Kidney (tissue), 14 donors: ENCODE results near the gene CEP85L. TPM values are rescaled to one million over a fixed set of nuclear protein-coding genes. Genes with fewer than 3 reads are reported as not detected.

Experiments
- DNase-seq, 5 donors: peaks; one replicate each; pipeline ENCODE4 v3.0.0-alpha.2; 2013 to 2020
- FAIRE-seq: peaks from 2 replicates; lab custom pipeline; 2012; peaks lifted over from hg19 to GRCh38; lab: Jason Lieb, UNC
- H3K27ac ChIP-seq, 2 donors: one replicate each; pipeline ENCODE4 v1.7.0; 2013; ENCODE audit warnings: low read depth in 2 of 2, low read length in 2 of 2, inconsistent platforms in 1 of 2
- H3K27me3 ChIP-seq: one replicate; pipeline ENCODE4 v1.7.1; 2013; ENCODE audit warnings: low read length, inconsistent platforms; ENCODE audit not compliant: control insufficient read depth, insufficient read depth
- H3K36me3 ChIP-seq, 3 donors: one replicate each; pipeline versions ENCODE4 v1.7.0 to v1.7.1; 2013; ENCODE audit warnings: low read length in 3 of 3, control low read depth in 1 of 3, inconsistent platforms in 1 of 3; ENCODE audit not compliant: insufficient read depth in 3 of 3, control insufficient read depth in 2 of 3
- H3K4me1 ChIP-seq, 3 donors: one replicate each; pipeline versions ENCODE4 v1.7.0 to v1.7.1; 2013; ENCODE audit warnings: low read length in 3 of 3, inconsistent platforms in 1 of 3, low read depth in 1 of 3; ENCODE audit not compliant: control insufficient read depth in 2 of 3, insufficient read depth in 2 of 3
- H3K4me3 ChIP-seq, 3 donors: one replicate each; pipeline versions ENCODE4 v1.7.0 to v1.8.1; 2013; ENCODE audit warnings: low read length in 3 of 3, control low read depth in 1 of 3, inconsistent platforms in 1 of 3
- H3K9ac ChIP-seq, 3 donors: one replicate each; pipeline versions ENCODE4 v1.7.0 to v1.7.1; 2013; ENCODE audit warnings: low read length in 3 of 3, control low read depth in 1 of 3, inconsistent platforms in 1 of 3
- H3K9me3 ChIP-seq, 3 donors: one replicate each; pipeline versions ENCODE4 v1.7.0 to v1.7.1; 2013; ENCODE audit warnings: low read length in 3 of 3, control low read depth in 1 of 3, inconsistent platforms in 1 of 3; ENCODE audit not compliant: control insufficient read depth in 2 of 3, insufficient read depth in 1 of 3
- intact Hi-C: fragments of 100-400 bp; cut with DNase I; formaldehyde crosslinking; loops from one replicate; pipeline ENCODE4 v1.11.1; 2022
- polyA plus RNA-seq: library from polyadenylated mRNA; stranded (reverse); fragments of 350-450 nt; fragmentation: Illumina TruSeq; extraction: RNeasy Lipid Tissue Mini Kit (QIAGEN cat#74804); gene quantifications from one replicate; pipeline ENCODE4 v1.2.3, GENCODE V29; 2014; ENCODE audit warnings: low read depth, low replicate concordance; ENCODE audit not compliant: insufficient read depth
- total RNA-seq: library from RNA; stranded (reverse); fragmentation: NEBNext Ultra II Directional; extraction: Animal tissue kit (Norgen Biotek cat#: 25700); gene quantifications from one replicate; pipeline ENCODE4 v1.2.1, GENCODE V29; 2021
- TF ChIP-seq, protein P1 (sequence below): IDR thresholded peaks from 3 replicates; pipeline ENCODE4 v1.5.1; 2012; ENCODE audit warnings: mild to moderate bottlenecking, moderate library complexity, borderline replicate concordance; ENCODE audit not compliant: insufficient read depth; ENCODE audit errors: extremely low read depth
- donor health status: control.
- donor health status: control.
- donor health status: control.
- donor health status: control.
- donor health status: control.
- donor health status: DM: yes; HTN: yes; CAD: no.
- donor health status: Normal renal cell carcinoma (clear cell type).

Gene CEP85L
- total and polyA plus RNA-seq, 2 donors from 2014 or later, result 0.84 to 12.9 TPM

DNA sequence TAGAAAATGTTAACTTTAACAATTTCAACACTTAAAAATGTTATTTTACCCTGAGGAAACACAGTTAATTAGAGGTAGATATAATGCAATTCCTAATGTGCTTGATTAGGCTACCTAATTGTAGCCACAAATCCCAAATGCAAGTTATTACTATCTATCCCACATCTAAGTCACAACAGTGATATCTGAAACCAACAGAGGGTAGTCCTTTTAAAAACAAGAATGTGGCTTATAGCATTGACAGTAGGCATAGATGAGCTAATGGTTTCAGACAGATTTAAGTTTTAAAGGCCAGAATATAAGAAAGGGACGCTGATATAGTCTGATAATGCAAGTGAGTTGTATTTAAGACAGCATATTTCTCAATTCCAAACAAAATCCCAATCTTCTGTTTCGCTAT lies 80.3 kb downstream of the CEP85L start:
- no peaks in the 10 kb centered on the region for H3K4me1 ChIP-seq
- FAIRE-seq, result no peak
- H3K36me3 ChIP-seq, result no peaks in the 10 kb centered on the region
- H3K9me3 ChIP-seq, result peaks cover 1 to 12% (median 5%) of the 10 kb centered on the region in 3 donors
- TF ChIP-seq, protein P1, sequence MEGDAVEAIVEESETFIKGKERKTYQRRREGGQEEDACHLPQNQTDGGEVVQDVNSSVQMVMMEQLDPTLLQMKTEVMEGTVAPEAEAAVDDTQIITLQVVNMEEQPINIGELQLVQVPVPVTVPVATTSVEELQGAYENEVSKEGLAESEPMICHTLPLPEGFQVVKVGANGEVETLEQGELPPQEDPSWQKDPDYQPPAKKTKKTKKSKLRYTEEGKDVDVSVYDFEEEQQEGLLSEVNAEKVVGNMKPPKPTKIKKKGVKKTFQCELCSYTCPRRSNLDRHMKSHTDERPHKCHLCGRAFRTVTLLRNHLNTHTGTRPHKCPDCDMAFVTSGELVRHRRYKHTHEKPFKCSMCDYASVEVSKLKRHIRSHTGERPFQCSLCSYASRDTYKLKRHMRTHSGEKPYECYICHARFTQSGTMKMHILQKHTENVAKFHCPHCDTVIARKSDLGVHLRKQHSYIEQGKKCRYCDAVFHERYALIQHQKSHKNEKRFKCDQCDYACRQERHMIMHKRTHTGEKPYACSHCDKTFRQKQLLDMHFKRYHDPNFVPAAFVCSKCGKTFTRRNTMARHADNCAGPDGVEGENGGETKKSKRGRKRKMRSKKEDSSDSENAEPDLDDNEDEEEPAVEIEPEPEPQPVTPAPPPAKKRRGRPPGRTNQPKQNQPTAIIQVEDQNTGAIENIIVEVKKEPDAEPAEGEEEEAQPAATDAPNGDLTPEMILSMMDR, result no peak
- H3K9ac ChIP-seq, result no peak overlapping the region
- intact Hi-C loops, result no loop called here
- no peak for DNase-seq
- H3K27ac ChIP-seq, result no peak overlapping the region
- H3K4me3 ChIP-seq, result no peak overlapping the region
- no peaks in the 10 kb centered on the region for H3K27me3 ChIP-seq

DNA sequence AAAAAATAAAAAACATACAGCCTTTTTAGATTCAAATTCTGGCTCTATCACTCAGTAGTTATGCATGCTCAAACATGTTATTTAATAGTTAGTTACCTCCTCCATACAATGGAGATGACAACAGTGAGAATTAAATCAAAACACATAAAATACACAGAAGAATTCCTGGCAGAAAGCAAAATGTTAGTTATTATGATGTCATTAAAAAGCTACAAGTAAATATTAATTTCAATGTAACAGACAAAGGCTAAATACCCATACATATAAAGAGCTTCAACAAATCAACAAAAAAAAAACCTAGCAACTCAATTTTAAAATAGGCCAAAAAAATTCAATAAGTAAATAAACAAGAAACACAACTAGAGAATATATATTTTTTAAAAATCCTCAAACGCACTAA lies 81.9 kb downstream of the CEP85L start:
- Histone ChIP-seq H3K36me3 (no peaks in the 10 kb centered on the region), H3K9ac (no peak overlapping the region), H3K4me3 (no peak overlapping the region), H3K27ac (no peak overlapping the region), H3K4me1 (peaks cover 0 to 4% (median 0%) of the 10 kb centered on the region in 3 donors), H3K9me3 (peaks cover 0 to 8% (median 3%) of the 10 kb centered on the region in 3 donors), H3K27me3 (no peaks in the 10 kb centered on the region)
- intact Hi-C loops, result no loop called here
- no peak for DNase-seq
- TF ChIP-seq, protein P1, result no peak
- FAIRE-seq, result peak; percentile 8

DNA sequence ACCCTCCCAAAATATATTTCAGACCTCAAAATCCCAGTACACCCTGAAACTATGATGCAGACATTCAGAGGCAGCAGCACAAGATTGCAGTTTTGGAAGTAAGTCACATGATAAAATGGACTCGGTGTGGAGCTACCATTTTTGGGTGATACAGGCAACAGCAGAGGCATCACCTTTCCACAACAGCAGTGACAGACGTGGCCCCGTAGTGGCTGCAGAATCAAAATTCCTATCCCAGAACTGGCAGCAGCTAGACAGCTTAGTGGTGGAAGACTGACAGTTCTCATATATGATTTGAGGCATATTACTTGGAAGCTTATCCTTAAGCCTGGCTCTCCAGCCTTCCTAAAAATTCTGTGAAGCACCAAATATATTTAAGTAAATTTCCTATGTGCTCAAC lies 83.4 kb downstream of the CEP85L start:
- Histone ChIP-seq H3K4me1 (peaks cover 0 to 4% (median 0%) of the 10 kb centered on the region in 3 donors), H3K27me3 (no peaks in the 10 kb centered on the region), H3K36me3 (no peaks in the 10 kb centered on the region), H3K9ac (no peak overlapping the region), H3K27ac (no peak overlapping the region), H3K4me3 (no peak overlapping the region), H3K9me3 (no peaks in the 10 kb centered on the region)
- no peak for FAIRE-seq
- DNase-seq, result no peak
- TF ChIP-seq, protein P1, result no peak
- intact Hi-C loops, result no loop called here

DNA sequence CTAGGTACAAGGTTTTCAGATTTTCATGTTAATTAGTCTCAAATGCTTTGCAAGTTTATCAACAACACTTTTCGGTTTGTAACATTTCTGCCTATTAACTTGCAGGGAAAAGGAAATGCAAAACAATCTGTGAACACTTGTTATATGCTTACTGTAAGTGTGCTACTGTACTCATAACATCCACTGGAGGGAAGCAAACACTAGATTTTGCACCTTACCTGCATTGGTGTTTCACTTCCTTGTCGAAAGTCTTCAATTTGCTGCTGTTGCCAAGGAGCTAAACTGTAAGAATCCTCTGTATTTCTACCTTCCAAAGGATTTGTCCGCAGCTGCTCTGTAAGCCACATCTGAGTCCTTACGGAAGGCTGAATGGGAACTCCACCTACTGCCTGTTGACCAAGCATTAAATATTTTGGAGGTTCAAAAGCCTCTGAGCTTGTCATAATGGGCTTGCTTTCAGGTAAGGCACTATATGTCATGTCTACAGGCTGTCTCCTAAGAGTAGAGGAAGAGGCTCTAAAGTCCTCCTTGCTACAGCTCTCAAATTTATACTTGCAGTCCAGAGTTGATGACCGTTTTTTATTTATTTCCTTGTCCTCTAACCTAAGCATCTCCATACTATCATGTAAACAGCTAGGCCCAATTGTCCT lies 86.0 kb downstream of the CEP85L start:
- TF ChIP-seq, protein P1, result peak; percentile 50
- Histone ChIP-seq H3K9me3 (no peaks in the 10 kb centered on the region), H3K27me3 (no peaks in the 10 kb centered on the region), H3K9ac (no peak overlapping the region), H3K27ac (no peak overlapping the region), H3K36me3 (no peaks in the 10 kb centered on the region), H3K4me3 (no peak overlapping the region), H3K4me1 (peaks cover 0 to 4% (median 0%) of the 10 kb centered on the region in 3 donors)
- DNase-seq, result peak in 2 of 5 donors; percentile 74 to 79
- intact Hi-C loops, result no loop called here
- FAIRE-seq, result no peak
